Measurements from ENCODE around the gene EPAS1.

DNA sequence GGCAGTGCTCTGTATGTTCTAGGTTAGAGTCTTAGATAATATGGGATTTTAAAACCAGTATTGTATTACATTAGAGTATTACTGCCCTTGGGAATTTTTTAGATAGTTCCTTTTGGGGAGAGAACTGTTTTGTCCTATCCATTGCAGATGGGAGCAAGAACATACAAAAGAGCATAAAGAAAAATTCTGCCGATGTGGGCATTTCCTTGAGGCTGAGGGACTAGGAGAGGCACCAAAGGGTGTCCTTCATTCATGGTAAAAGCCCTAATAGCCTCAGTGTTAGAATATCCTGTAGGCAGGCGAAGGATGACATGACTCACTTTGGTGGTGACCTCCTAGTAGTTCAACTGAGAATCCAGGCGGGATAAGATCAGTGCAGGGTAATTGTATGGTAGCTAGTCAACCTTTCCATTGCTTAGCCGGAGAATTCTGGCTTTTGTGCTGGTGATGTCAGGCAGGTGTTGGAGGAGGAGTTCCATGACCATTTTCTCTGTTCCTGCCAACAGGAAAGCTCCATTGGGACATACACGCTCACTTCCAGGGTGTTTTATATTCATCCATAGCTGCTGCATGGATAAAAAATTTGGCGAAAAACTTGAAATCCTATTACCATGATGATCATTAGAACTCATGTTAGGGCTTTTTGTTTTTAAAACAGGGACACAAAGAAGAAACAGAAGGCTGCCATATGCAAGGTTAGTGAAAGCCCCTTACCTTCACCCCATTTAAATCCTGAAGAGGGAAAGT, 28.1 kb downstream of the EPAS1 start:
- TF ChIP-seq, protein P1, sequence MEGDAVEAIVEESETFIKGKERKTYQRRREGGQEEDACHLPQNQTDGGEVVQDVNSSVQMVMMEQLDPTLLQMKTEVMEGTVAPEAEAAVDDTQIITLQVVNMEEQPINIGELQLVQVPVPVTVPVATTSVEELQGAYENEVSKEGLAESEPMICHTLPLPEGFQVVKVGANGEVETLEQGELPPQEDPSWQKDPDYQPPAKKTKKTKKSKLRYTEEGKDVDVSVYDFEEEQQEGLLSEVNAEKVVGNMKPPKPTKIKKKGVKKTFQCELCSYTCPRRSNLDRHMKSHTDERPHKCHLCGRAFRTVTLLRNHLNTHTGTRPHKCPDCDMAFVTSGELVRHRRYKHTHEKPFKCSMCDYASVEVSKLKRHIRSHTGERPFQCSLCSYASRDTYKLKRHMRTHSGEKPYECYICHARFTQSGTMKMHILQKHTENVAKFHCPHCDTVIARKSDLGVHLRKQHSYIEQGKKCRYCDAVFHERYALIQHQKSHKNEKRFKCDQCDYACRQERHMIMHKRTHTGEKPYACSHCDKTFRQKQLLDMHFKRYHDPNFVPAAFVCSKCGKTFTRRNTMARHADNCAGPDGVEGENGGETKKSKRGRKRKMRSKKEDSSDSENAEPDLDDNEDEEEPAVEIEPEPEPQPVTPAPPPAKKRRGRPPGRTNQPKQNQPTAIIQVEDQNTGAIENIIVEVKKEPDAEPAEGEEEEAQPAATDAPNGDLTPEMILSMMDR (conservative IDR thresholded peaks at IDR 0.05): no peak
- no peak for TF ChIP-seq ZFX (IDR thresholded peaks at IDR 0.05)
